ENCODE measurements around the gene RPS29. TPM values are rescaled to one million over a fixed set of nuclear protein-coding genes. Genes with fewer than 3 reads are reported as not detected.

The RPS29 gene
- total and polyA plus RNA-seq, 2 of the 13 experiments (the other 11 are each of a cell fraction or from before 2014, with no cell fraction given): 4,303 to 8,215 TPM

DNA sequence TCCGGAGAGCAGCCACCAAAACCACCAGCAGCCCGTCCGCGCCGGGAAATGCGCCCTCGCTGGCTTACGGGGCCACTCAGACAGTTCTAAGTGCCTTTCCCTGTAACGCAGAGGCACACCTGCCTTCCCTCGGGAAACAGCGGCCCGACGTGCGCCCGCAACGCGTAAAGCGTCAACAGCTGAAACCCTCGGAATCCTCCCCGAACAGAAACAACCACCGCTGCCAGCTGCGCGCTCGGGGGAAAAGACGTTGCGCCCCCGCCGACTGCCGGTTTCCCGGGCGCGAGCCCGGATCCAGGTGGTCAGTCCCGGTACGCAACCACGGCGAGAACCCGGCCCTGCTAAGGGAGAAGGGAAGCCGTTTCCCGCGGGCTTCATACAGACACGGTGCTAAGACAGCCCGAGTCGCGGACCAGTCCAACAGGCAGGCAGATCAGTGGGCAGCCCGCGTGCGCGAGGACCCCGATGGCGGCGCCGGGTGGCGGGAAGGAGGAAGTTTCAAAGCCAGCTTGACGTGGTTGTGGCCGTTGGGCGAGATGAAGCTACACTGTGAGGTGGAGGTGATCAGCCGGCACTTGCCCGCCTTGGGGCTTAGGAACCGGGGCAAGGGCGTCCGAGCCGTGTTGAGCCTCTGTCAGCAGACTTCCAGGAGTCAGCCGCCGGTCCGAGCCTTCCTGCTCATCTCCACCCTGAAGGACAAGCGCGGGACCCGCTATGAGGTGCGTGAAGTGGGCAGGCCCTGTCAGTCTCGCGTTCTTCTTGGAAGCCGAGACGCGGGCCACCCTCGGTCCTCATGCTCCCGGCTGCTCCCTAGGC is 12.5 kb upstream of the RPS29 start, which contains the start of gene LRR1 (continued):
- peak; percentile 96 for TF ChIP-seq ZNF407 (CRISPR knock-in tag; IDR thresholded peaks at IDR 0.05; ENCODE audit: not compliant biosample characterization)
- TF ChIP-seq ATF7 (IDR thresholded peaks at IDR 0.05): no peak
- TF ChIP-seq ATF7 (CRISPR knock-in tag; IDR thresholded peaks at IDR 0.05): no peak
- peak; percentile 10; the same call in 1 of the 2 replicates for TF ChIP-seq ZNF709 (CRISPR knock-in tag; IDR thresholded peaks at IDR 0.05)
- TF ChIP-seq, protein P1, sequence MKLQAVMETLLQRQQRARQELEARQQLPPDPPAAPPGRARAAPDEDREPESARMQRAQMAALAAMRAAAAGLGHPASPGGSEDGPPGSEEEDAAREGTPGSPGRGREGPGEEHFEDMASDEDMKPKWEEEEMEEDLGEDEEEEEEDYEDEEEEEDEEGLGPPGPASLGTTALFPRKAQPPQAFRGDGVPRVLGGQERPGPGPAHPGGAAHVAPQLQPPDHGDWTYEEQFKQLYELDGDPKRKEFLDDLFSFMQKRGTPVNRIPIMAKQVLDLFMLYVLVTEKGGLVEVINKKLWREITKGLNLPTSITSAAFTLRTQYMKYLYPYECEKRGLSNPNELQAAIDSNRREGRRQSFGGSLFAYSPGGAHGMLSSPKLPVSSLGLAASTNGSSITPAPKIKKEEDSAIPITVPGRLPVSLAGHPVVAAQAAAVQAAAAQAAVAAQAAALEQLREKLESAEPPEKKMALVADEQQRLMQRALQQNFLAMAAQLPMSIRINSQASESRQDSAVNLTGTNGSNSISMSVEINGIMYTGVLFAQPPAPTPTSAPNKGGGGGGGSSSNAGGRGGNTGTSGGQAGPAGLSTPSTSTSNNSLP (IDR thresholded peaks at IDR 0.05; ENCODE audit: low read depth, low read length): peak; percentile 45; the same call in 1 of the 2 replicates
- peak; percentile 31; the same call in 1 of the 2 replicates for TF ChIP-seq ZNF572 (CRISPR knock-in tag; IDR thresholded peaks at IDR 0.05)
- TF ChIP-seq ZNF605 (CRISPR knock-in tag; IDR thresholded peaks at IDR 0.05): peak; percentile 98
- TF ChIP-seq, protein P2, sequence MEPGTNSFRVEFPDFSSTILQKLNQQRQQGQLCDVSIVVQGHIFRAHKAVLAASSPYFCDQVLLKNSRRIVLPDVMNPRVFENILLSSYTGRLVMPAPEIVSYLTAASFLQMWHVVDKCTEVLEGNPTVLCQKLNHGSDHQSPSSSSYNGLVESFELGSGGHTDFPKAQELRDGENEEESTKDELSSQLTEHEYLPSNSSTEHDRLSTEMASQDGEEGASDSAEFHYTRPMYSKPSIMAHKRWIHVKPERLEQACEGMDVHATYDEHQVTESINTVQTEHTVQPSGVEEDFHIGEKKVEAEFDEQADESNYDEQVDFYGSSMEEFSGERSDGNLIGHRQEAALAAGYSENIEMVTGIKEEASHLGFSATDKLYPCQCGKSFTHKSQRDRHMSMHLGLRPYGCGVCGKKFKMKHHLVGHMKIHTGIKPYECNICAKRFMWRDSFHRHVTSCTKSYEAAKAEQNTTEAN (CRISPR knock-in tag; conservative IDR thresholded peaks at IDR 0.05): 0 out of 2 replicates have a peak, but pooled peaks have one; percentile 25
- 0 out of 2 replicates have a peak, but pooled peaks have one; percentile 21 for TF ChIP-seq ZBTB1 (CRISPR knock-in tag; IDR thresholded peaks at IDR 0.05; ENCODE audit: borderline replicate concordance)
- TF ChIP-seq, protein P3, sequence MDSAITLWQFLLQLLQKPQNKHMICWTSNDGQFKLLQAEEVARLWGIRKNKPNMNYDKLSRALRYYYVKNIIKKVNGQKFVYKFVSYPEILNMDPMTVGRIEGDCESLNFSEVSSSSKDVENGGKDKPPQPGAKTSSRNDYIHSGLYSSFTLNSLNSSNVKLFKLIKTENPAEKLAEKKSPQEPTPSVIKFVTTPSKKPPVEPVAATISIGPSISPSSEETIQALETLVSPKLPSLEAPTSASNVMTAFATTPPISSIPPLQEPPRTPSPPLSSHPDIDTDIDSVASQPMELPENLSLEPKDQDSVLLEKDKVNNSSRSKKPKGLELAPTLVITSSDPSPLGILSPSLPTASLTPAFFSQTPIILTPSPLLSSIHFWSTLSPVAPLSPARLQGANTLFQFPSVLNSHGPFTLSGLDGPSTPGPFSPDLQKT (CRISPR knock-in tag; IDR thresholded peaks at IDR 0.05; ENCODE audit: borderline replicate concordance): 0 out of 2 replicates have a peak, but pooled peaks have one; percentile 26
- no peak; the same call in 1 of the 2 replicates for TF ChIP-seq ONECUT2 (CRISPR knock-in tag; IDR thresholded peaks at IDR 0.05)
- TF ChIP-seq, protein P4, sequence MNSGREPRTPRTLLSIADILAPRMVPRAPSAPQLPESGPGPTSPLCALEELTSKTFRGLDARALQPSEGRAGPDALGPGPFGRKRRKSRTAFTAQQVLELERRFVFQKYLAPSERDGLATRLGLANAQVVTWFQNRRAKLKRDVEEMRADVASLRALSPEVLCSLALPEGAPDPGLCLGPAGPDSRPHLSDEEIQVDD (CRISPR knock-in tag; IDR thresholded peaks at IDR 0.05; ENCODE audit: borderline replicate concordance): no peak
